DMS153 treated with DMSO at 0.1 percent for 48 hours (cell line): Measurements from ENCODE around the gene ADGRF3.
A peak's percentile ranks its signal among the peaks of the same experiment; 100 is the strongest.
"Not testable (repeated sequence)": the region's sequence is repeated elsewhere in the genome, so short reads cannot be mapped to it uniquely, and the experiment has no call there.

ENCODE experiments used
- DNase-seq: peaks from one replicate; lab custom pipeline; 2025; ENCODE audit not compliant: unreplicated experiment; lab: John Stamatoyannopoulos, UW

The ADGRF3 gene, protein sequence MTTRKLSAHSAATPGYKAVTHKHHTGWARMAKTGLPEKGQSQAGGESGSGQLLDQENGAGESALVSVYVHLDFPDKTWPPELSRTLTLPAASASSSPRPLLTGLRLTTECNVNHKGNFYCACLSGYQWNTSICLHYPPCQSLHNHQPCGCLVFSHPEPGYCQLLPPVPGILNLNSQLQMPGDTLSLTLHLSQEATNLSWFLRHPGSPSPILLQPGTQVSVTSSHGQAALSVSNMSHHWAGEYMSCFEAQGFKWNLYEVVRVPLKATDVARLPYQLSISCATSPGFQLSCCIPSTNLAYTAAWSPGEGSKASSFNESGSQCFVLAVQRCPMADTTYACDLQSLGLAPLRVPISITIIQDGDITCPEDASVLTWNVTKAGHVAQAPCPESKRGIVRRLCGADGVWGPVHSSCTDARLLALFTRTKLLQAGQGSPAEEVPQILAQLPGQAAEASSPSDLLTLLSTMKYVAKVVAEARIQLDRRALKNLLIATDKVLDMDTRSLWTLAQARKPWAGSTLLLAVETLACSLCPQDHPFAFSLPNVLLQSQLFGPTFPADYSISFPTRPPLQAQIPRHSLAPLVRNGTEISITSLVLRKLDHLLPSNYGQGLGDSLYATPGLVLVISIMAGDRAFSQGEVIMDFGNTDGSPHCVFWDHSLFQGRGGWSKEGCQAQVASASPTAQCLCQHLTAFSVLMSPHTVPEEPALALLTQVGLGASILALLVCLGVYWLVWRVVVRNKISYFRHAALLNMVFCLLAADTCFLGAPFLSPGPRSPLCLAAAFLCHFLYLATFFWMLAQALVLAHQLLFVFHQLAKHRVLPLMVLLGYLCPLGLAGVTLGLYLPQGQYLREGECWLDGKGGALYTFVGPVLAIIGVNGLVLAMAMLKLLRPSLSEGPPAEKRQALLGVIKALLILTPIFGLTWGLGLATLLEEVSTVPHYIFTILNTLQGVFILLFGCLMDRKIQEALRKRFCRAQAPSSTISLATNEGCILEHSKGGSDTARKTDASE

GRCh38 chr2:26346454-26347053, at the start of gene ADGRF3:
Gene ADGRF3 (minus strand): TSS chr2:26346789. CDS start chr2:26346234, 555 bp downstream.
- DNase-seq = peak; percentile 31

DNA sequence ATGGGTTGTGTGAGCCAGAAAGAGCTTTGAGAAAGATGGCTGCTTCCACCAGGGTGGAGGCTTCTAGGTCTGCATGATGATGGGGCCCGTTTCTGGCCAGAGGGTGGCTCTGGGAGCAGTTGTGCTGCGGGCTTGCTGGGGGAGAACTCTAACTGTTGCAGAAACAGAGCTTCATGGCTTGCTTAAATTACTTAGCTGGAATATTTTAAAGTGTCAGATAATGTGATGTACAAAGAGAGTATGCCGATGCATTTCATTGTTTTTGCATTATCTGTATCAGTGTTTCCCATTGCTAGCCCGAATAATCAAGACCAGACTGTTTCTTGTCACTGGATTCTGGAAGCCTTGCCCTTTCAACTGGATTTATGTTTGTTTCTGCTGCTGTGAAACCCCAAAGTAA, 48.8 kb upstream of the ADGRF3 start:
- DNase-seq = no peak

DNA sequence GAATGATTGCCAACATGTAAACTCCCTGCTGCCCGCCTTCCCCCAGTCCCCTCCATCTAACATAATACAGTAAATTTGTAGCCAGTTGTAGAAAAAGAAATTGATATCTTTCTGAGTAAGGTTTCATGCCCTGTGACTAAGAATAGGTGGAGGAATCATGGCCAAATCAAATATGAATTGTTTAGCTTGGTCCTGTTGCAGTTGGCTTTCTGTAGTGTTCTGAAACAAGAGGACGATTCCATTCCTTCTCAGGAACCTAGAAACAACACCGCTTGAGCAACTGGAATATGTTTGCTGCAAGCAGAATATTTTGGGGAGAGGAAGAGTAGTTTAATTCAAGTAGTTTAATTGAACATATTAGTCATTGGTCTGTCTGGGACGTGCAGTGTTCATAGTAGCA, 48.1 kb upstream of the ADGRF3 start:
- no peak for DNase-seq

DNA sequence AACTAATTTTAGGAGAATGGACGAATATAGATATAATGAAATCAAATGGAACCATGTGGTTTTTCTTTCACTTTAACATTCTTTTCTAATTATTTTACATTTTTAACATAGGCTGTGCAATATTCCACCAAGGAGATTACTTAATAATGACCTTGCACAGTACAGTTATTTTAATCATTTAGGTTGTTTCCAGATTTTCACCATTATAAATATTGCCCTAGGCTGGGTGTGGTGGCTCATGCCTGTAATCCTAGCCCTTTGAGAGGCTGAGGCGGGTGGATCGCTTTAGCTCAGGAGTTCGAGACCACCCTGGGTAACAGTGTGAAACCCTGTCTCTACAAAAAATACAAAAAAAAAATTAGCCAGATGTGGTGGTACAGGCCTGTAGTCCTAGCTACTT, 40.6 kb upstream of the ADGRF3 start:
- no peak for DNase-seq

DNA sequence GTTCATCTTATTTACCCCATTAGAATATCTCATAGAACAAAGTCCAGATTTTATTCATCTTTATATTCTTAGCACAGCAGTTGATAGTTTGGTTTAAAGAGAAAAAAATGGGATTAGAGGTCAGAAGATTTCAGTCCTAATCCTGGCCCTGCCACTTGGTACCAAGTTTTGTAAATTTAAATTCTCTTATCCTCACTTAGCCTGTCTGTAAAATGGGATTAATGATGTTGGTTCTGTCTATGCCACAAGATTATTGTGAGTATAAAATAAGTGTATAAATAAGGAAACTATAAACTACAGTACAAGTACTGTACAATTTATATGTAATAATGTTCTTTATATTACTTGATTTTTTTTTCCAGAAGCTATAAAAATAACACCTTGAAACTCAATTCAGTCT, 38.0 kb upstream of the ADGRF3 start:
- DNase-seq = no peak

- DNase-seq = no peak
Observed at GRCh38 chr2:26384183-26384582, 37.6 kb upstream of the ADGRF3 start.

DNA sequence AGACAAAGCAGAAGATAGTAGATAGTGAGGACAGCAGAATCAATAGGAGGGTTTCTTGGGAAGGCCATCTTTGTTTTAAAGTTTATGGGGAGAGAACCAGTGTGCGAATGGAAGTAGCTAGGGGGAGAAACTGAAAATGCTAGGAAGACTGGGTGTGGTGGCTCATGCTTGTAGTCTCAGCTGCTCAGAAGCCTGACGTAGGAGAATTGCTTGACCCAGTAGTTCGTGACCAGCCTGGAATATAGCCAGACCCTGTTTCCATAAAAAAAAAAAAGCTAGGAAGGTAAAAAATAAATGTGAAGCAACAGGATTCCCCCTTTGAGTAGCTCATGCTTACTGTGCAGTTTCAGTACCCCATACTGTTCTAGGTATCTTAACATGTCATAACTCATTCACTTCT, 36.0 kb upstream of the ADGRF3 start:
- no peak for DNase-seq

DNA sequence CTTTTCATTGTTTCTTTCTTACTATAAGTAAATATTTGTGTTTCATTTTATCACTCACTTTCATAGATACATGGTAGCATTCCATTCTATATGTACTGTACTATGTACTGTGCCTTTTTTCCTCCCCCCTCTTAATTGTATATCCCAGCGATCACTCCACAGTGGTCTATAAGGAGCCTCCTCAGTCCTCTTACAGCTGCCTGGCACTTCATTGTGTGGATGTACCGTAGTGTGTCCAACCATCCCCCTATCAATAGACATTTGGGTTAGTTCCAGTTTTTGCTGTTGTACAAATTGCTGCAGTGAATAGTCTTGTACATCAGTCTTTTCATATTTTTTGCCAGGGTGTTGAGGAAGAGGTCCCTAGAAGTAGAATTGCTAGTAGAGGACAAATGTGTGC, 33.7 kb upstream of the ADGRF3 start:
- DNase-seq = no peak

GRCh38 chr2:26376799-26377198, 30.2 kb upstream of the ADGRF3 start:
- no peak for DNase-seq

DNA sequence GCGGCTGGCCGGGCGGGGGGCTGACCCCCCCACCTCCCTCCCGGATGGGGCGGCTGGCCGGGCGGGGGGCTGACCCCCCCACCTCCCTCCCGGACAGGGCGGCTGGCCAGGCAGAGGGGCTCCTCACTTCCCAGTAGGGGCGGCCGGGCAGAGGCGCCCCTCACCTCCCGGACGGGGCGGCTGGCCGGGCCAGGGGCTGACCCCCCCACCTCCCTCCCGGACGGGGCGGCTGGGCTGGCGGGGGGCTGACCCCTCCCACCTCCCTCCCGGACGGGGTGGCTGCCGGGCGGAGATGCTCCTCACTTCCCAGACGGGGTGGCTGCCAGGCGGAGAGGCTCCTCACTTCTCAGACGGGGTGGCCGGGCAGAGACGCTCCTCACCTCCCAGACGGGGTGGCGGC, 24.3 kb upstream of the ADGRF3 start:
- DNase-seq = not testable (repeated sequence)

GRCh38 chr2:26369664-26370063, 23.1 kb upstream of the ADGRF3 start:
- DNase-seq = not testable (repeated sequence)

DNA sequence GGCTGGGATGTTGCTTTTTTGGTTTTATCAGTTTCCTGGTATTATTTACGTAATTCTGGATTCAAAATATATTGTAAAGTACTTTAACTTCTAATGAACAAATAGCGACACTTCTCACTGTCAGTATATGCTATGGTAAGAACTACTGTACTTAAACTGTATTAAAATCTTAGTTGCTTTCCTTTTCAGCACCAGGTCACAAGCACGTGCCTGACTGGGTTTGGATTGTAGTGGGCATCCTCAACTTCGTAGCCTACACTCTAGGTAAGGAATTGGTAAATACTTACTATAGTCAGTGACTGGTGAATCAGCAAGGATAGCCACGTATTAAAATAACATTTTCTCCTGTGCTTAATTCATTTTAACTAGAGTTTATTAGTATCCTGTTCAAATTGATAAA, 20.4 kb upstream of the ADGRF3 start:
- no peak for DNase-seq

DNA sequence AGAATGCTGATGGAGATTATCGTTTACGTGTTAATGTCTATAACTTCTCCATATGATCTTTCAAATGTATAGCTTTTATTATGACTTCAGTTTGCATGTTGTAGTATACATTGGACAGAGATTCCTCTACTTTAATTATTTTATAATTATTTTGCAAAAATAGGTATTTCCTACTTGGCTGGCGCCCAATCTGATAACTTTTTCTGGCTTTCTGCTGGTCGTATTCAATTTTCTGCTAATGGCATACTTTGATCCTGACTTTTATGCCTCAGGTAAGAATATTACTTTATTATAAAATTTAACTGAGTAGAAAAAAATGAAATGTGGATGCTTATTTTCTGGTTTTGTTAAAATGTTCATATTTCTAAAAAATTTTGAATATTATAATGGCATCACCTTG, 18.1 kb upstream of the ADGRF3 start:
- DNase-seq = no peak

DNA sequence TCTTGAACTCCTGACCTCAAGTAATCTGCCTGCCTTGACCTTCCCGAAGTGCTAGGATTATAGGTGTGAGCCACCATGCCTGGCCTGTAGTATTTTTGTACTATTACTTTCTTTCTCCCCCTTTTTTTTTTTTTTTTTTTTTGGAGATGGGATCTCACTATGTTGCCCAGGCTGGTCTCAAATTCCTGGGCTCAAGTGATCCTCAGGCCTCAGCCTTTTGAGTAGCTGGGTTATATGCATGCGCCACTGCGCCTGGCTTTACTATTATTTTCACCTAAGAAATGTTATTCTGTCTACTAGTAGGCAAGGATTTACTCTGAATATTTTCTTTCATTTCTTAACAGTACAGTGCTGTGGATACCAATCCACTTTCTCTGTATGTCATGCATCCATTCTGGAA, 17.4 kb upstream of the ADGRF3 start:
- DNase-seq = no peak

DNA sequence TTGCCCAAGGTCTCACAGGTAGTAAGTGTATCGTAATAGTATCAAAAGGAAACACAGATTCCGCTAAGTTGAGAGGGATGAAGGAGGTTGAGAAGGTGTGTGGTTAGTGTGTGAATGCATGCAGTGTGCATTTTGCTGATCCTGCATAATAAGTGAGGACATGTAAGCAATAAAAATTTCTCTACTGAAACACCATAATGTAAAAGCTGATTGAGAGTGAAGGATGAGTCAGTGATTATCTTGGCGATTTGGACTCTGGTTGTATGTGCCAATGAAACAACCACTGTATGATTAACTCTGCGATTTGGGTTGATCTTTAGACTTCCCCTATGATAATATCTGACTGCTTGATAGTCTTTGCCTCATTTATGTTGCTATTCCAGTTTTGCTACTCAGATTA, 16.7 kb upstream of the ADGRF3 start:
- no peak for DNase-seq

DNA sequence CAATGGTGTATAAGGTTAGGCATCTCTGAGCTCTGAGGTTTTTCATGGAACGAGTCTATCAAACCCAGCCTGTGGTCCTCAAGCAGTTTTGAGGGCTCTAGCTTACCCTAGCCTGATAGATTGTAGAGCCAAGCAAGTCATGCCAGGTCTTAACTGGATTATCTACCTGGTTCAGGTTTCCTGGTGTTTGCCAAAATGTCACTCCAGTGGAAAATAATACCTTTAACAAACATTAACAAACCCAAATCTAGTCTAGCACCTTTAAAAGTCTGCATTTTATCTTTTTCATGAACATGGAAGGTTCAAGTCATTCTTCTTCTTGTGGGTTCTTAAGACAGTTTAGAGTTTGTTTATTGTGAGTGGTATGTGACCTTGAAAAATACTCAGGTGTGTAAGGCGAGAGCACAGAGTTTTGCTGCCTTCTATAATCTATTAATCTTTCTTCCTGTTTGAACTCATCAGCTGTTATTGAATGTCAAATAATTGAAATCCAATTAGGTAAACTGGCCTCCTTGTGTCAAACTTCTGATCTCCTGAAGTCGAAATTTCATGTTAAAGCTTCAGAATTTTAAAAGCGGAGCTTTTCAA, 13.4 kb upstream of the ADGRF3 start:
- DNase-seq = no peak

DNA sequence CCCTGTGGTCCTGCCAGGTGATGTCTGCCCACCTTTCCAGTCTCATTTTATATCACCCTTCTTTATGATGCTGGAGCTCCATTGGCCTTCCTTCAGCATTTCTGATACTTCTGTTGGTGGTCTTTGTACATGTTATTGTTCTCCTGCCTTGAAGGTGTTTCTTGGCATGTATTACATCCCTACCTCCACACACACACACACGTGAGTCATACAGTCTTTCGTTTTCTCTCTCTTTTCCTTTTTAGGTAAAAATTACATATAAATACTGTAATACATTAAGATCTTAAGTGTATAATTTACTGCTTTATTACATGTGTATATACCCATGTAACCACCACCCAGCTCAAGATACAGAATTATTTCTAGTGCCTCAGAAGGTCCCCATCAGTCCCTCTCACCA, 10.2 kb upstream of the ADGRF3 start:
- DNase-seq = no peak

DNA sequence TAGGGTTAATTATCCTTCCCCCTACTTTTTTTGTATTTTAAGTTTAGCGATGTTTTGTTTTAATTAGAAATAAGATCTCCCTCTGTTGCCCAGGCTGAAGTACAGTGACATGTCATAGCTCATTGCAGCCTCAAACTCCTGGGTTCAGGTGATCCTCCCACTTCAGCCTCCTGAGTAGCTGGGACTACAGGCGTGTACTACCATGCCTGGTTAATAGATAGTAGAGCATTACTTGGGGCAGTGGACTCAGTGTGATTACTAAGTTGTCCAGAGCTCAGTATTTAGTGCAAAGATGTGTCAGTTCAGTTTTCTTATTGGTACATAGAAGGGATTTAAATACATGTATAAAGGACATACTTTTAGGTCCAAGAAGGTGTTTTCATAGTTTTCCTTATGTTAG, 9.5 kb upstream of the ADGRF3 start:
- DNase-seq = no peak

DNA sequence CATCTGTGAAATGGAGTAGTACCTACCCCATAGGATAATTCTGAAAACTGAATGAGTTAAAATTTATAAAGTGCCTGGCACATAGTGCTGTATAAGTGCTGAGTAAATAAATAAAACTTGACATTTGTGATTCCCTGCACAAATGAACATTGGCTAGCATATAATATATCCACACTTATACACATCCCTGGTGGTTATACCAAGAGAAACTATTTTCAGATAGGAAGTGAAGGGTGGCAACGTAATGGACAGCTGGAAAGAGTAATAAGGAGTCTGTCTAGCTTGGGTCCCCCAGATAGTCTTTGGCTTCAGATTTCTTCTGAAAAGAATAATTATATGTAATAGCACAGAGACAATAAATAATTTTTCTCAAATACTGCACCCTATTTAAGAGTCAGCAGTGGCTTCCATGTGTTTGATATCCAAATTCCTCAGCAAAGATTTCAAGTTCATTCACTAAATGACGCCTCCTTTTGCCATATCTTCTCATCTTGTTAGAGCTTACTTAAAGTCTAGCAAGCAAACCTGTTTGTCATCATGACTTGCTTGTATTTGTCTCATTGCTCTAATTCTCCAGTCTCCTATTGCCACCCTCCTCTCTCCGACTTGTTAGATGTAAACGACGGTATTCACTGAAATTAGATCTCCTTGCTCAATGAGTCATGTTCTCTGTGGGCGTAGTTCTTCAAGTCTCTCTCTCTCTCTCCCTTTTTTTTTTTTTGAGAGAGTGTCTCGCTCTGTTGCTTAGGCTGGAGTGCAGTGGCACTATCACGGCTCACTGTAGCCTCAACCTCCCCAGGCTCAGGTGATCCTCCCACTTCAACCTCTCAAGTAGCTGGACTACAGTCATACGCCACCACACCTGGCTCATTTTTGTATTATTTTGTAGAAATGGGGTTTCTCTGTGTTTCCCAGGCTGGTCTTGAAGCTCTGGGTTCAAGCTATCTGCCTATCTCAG, 8.7 kb upstream of the ADGRF3 start:
- no peak for DNase-seq

DNA sequence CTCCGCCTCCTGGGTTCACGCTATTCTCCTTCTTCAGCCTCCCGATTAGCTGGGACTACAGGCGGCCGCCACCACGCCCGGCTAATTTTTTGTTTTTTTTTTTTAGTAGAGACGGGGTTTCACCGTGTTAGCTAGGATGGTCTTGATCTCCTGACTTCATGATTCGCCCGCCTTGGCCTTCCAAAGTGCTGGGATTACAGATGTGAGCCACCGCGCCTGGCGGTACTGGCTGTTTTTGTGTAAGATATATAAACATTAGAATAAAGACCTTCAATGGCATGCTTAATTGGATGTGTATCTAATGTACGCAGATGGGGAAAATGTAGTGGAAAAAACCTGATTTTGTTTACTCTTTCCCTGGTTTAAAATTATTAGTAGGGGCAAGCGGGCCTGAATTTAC, 7.9 kb upstream of the ADGRF3 start:
- not testable (repeated sequence) for DNase-seq
